ENCODE results near the gene ORC3.
"Not testable (repeated sequence)": the region's sequence is repeated elsewhere in the genome, so short reads cannot be mapped to it uniquely, and the experiment has no call there.

The ORC3 gene

DNA sequence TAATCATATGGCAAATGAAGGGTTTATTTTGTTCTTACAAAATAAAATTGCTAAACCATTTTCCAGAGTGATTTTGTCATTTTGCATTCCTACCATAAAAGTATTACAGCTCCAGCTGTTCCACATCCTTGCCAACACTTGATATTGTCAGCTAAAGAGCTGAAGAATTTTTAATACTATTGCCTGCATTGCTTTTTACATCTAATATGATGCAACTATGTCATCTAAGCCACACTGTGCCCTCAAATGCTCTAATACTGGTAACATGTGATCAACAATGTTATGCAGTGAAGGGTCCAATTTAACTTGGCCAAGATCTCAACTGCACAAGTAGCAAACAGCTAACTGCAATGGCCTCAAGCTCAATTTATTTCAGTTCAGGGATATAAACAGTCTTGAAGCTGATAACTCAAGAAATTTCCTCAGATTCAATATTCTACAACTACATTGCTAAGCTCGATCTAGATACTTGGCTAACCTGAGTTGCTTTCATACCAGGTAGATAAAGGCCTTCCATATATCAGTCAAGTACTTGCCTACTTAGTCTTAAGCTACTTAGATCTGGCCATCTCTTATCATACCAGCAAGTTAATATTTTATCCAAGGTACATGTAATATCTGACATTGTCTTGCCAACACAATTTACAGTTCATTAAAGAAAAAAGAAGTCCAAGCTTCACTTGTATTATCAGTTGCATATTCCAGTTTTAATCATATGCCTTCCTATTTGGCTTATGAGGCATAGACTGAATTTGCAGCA is 95.1 kb downstream of the ORC3 start:
- no peak overlapping the region for H3K4me3 ChIP-seq (replicated peaks in 1 of 2; ENCODE audit: low read depth in 2 of 2, low read length in 2 of 2)
- TF ChIP-seq, protein P1, sequence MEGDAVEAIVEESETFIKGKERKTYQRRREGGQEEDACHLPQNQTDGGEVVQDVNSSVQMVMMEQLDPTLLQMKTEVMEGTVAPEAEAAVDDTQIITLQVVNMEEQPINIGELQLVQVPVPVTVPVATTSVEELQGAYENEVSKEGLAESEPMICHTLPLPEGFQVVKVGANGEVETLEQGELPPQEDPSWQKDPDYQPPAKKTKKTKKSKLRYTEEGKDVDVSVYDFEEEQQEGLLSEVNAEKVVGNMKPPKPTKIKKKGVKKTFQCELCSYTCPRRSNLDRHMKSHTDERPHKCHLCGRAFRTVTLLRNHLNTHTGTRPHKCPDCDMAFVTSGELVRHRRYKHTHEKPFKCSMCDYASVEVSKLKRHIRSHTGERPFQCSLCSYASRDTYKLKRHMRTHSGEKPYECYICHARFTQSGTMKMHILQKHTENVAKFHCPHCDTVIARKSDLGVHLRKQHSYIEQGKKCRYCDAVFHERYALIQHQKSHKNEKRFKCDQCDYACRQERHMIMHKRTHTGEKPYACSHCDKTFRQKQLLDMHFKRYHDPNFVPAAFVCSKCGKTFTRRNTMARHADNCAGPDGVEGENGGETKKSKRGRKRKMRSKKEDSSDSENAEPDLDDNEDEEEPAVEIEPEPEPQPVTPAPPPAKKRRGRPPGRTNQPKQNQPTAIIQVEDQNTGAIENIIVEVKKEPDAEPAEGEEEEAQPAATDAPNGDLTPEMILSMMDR (IDR thresholded peaks at IDR 0.05; ENCODE audit: low read depth, low read length): no peak
- DNase-seq (ENCODE audit: low read depth in 2 of 2): peak; percentile 19 to 26

DNA sequence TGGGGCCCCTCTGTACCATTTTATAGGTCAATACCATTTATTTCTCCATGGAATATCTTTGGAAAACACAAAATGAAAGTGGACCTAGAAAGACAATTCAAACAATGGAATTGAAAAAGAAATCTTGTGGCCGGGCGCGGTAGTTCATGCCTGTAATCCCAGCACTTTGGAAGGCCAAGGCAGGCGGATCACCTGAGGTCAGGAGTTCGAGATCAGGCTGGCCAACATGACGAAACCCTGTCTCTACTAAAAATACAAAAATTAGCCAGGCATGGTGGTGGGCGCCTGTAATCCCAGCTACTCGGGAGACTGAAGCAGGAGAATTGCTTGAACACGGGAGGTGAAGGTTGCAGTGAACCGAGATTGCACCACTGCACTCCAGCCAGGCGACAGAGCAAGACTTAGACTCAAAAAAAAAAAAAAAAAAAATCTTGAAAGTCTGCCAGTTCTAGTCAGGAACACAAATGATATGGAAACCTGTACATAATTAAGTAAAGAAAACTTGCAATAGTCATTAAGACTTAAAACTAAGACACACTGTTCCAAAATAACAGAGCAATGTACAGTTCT is 96.8 kb downstream of the ORC3 start:
- not testable (repeated sequence) for DNase-seq (ENCODE audit: low read depth in 2 of 2); H3K4me3 ChIP-seq (replicated peaks in 1 of 2; ENCODE audit: low read depth in 2 of 2, low read length in 2 of 2)

DNA sequence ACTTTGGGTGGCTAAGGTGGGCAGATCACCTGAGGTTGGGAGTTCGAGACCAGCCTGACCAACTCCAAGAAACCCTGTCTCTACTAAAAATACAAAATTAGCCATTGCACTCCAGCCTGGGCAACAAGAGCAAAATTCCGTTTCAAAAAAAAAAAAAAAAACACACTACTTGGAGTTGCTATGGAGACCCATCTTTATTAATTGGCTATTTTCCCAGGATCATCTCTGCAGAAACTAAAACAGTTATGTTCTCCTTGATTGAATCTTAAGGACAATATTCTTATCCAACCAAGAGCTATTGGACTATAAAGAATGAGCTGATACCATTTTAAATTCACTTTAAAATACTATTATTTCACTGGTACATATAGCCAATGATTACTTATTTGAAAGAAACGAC is 97.4 kb downstream of the ORC3 start:
- TF ChIP-seq, protein P1 (IDR thresholded peaks at IDR 0.05; ENCODE audit: low read depth, low read length): no peak
- H3K4me3 ChIP-seq (replicated peaks in 1 of 2; ENCODE audit: low read depth in 2 of 2, low read length in 2 of 2): no peak overlapping the region
- no peak for DNase-seq (ENCODE audit: low read depth in 2 of 2)

DNA sequence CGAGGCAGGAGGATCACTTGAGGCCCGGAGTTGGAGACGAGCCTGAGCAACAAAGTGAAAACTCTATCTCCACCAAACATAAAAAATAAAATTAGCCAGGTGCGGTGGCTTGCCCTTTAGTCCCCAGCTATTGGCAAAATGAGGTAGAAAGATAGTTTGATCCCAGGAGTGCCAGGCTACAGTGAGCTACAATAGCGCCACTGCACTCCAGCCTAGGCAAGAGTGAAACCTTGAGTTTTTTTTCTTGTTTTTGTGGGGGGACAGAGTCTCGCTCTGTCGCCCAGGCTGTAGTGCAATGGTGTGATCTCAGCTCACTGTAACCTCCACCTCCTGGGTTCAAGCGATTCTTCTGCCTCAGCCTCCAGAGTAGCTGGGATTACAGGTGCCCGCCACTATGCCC is 98.0 kb downstream of the ORC3 start:
- DNase-seq (ENCODE audit: low read depth in 2 of 2); H3K4me3 ChIP-seq (replicated peaks in 1 of 2; ENCODE audit: low read depth in 2 of 2, low read length in 2 of 2): not testable (repeated sequence)

DNA sequence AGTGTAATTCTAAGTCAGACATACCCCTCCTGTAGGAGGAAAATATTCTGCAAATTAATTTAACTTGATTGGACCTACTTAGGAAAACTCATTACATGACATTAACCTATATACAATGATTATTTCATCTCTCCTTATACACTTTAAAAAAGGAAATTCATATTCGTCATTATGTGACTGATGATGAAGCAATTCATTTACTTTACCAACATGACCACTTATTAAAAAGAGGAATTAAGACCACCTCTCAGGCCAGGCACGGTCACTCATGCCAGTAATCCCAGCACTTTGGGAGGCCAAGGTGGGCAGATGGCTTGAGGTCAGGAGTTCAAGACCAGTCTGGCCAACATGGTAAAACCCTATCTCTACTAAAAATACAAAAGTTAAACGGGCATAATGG is 100.5 kb downstream of the ORC3 start:
- H3K4me3 ChIP-seq (replicated peaks in 1 of 2; ENCODE audit: low read depth in 2 of 2, low read length in 2 of 2): no peak overlapping the region
- TF ChIP-seq, protein P1 (IDR thresholded peaks at IDR 0.05; ENCODE audit: low read depth, low read length): no peak
- DNase-seq (ENCODE audit: low read depth in 2 of 2): no peak

DNA sequence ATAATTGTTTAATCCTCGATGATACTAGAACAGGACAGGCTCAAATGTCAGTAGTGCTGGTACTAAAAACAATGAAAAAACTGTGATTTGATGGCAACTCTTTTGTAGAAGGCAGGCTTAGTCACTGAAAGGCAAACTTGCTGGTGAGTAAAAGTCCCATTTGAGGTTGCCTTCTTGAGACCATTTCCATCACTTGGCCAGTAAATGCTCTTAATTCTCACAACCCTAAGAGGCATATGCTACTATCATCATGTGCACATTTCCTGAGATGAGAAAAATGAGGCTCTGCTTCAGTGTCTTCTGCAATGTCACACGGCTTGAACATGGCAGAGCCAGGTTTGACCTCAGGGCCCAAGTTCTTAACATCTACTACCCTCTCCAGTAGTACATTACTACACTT is 102.2 kb downstream of the ORC3 start:
- no peak for DNase-seq (ENCODE audit: low read depth in 2 of 2)
- H3K4me3 ChIP-seq (replicated peaks in 1 of 2; ENCODE audit: low read depth in 2 of 2, low read length in 2 of 2): no peak overlapping the region
- TF ChIP-seq, protein P1 (IDR thresholded peaks at IDR 0.05; ENCODE audit: low read depth, low read length): no peak

DNA sequence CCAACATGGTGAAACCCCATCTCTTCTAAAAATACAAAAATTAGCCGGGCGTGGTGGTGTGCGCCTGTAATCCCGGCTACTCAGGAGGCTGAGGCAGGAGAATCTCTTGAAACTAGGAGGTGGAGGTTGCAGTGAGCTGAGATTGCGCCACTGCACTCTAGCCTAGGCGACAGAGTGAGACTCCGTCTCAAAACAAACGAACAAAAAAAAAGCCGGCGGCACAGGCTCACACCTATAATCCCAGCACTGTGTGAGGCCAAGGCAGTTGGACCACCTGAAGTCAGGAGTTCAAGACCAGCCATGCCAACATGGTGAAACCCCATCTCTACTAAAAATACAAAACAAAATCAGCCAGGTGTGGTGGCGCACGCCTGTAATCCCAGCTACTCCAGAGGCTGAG is 106.9 kb downstream of the ORC3 start:
- DNase-seq (ENCODE audit: low read depth in 2 of 2); H3K4me3 ChIP-seq (replicated peaks in 1 of 2; ENCODE audit: low read depth in 2 of 2, low read length in 2 of 2): not testable (repeated sequence)

DNA sequence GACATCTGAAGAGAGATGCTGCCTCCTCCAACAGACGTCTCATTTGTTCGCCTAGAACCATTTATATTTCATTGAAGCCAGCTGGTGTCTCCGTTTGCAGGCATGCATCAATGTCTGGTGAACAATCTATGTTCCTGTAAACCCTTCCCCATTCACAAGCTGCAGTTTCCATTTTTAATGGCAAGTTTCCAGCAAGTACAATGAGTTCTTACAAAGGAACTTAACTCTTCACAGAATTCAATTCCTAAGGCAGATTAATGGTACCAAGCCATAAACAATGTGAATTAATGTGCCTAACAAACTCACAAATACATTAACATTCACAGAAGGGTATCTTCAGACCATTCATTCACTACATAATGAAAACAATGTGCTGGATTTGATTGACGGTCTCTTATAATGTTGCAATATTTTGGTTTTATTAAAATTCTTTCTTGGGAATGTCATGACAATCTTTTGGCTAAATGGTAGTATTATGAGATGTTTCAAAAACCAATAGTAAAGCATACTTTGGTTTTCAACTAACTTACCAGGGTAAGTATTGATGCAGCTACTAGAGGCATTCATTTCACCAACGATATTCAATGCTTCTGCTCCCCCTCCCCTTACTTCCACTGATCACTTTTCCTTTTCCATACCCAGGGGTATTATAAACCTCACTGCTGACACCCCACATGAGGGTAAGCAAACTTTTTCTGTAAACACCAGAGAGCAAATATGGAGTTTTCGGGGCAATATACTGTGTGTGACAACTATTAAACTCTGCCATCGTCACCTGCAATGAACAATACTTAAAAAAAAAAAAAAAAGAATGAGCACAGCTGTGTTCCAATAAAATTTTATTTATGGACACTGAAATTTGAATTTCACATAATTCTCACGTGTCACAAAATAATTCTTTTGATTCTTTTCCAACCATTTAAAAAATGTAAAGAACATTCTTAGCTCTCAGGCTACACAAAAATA is 107.9 kb downstream of the ORC3 start:
- peak; percentile 90 to 92 for DNase-seq (ENCODE audit: low read depth in 2 of 2)
- peak overlapping the region; percentile 8 to 73 for H3K4me3 ChIP-seq (replicated peaks in 1 of 2; ENCODE audit: low read depth in 2 of 2, low read length in 2 of 2)
- TF ChIP-seq, protein P1 (IDR thresholded peaks at IDR 0.05; ENCODE audit: low read depth, low read length): no peak
